Neural progenitor cell (in vitro differentiated cells): ENCODE data around the gene MAD1L1.

Source experiments
- CTCF ChIP-seq: fragments of 200-600 bp; sonication (generic); IDR thresholded peaks from 2 replicates; pipeline ENCODE4 v1.5.1; 2017; ENCODE audit warnings: antibody characterized with exemption, mild to moderate bottlenecking
- EZH2 ChIP-seq: fragments of 200-600 bp; sonication (generic); IDR thresholded peaks from 2 replicates; pipeline ENCODE4 v1.6.1; 2017; ENCODE audit warnings: antibody characterized with exemption, mild to moderate bottlenecking, moderate library complexity
- EZH2phosphoT487 ChIP-seq: fragments of 200-600 bp; sonication (generic); IDR thresholded peaks from 2 replicates; pipeline ENCODE4 v1.6.1; 2017; ENCODE audit warnings: antibody characterized with exemption

DNA sequence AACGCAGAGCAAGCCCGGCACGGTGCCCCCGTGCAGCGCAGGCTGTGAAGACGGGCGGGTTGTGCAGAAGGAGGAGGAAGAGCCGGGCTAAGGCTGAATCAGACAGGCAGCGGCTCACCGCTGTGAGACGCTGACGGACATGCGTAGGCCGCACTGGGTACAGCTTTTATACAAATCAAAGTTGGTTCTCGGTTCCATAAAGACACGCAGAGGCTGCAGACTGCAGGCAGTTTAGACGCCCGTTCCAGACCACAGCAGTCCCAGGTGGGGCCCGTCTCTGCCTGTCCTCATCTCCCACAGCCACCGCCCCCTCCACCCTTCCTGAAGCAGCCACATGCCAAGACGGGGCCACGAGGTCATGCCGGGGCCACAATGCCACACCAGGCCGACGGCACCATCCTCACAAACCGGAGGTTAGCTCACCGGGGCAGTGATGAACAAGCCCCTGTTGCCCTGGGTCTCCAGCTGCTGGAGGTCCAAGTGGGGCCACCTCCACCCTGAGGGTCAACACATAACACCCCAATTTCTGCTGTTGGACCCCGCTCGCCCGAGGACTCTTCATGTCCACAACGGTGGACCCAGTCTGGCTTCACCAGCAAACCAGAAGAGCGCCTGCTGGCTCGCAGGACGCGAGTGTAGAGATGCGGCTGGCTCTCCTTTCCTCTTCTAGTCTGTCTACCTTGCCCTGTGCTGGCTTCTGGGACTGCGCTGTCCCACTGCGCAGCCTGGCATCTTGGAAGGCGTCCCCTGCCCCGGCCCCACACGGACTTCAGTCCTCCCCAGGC is 335.5 kb downstream of the MAD1L1 start:
- no peak for TF ChIP-seq CTCF
- no peak for TF ChIP-seq EZH2
- no peak for TF ChIP-seq EZH2phosphoT487
